Measurements from ENCODE around the gene EGFL7. TPM values are rescaled to one million over a fixed set of nuclear protein-coding genes. Genes with fewer than 3 reads are reported as not detected.

EGFL7 gene
- total and polyA plus RNA-seq, 4 donors = 128 to 379 (median 226) TPM

- H3K36me3 ChIP-seq (ENCODE audit: control insufficient read depth in 4 of 4, insufficient read depth in 4 of 4, low read length in 4 of 4) = no peaks in the 10 kb centered on the region
- peak; percentile 43 for ATAC-seq (ENCODE audit: insufficient read depth, low FRiP score)
- H3K27me3 ChIP-seq (ENCODE audit: control insufficient read depth in 3 of 3, insufficient read depth in 3 of 3, low read length in 2 of 3) = no peaks in the 10 kb centered on the region
- H3K9ac ChIP-seq (ENCODE audit: insufficient read depth in 1 of 2, low read length in 2 of 2) = no peak overlapping the region
- no peak overlapping the region for H3K4me3 ChIP-seq
- peak overlapping the region in 1 of 2 donors; percentile 79 for H3K27ac ChIP-seq (ENCODE audit: low read depth in 1 of 2, low read length in 1 of 2)
- no peaks in the 10 kb centered on the region for H3K9me3 ChIP-seq (ENCODE audit: control insufficient read depth in 4 of 4, insufficient read depth in 3 of 4, low read length in 3 of 4)
- peak in 1 of 3 donors; percentile 55 for DNase-seq
- peaks cover 0 to 53% (median 29%) of the 10 kb centered on the region in 5 donors for H3K4me1 ChIP-seq (ENCODE audit: control insufficient read depth in 5 of 5, insufficient read depth in 5 of 5, low read length in 5 of 5)
- TF ChIP-seq CTCF (IDR thresholded peaks at IDR 0.05; ENCODE audit: control extremely low read depth, extremely low read depth) = no peak
- WGBS, 2 donors = 29 to 56% methylated on average over 23 to 26 of the region's 26 CpGs
These were observed 42.8 kb upstream of the EGFL7 start for GRCh38 chr9:136619742-136620440.

GRCh38 chr9:136620441-136621018 is 42.2 kb upstream of the EGFL7 start:
- H3K9ac ChIP-seq (ENCODE audit: insufficient read depth in 1 of 2, low read length in 2 of 2) = no peak overlapping the region
- 84 to 90% methylated on average over 25 to 29 of the region's 29 CpGs for WGBS, 2 donors
- ATAC-seq (ENCODE audit: insufficient read depth, low FRiP score) (no peak), DNase-seq (no peak)
- peak overlapping the region in 1 of 2 donors; percentile 79 for H3K27ac ChIP-seq (ENCODE audit: low read depth in 1 of 2, low read length in 1 of 2)
- H3K4me1 ChIP-seq (ENCODE audit: control insufficient read depth in 5 of 5, insufficient read depth in 5 of 5, low read length in 5 of 5) = peaks cover 0 to 58% (median 29%) of the 10 kb centered on the region in 5 donors
- no peaks in the 10 kb centered on the region for H3K27me3 ChIP-seq (ENCODE audit: control insufficient read depth in 3 of 3, insufficient read depth in 3 of 3, low read length in 2 of 3)
- no peak overlapping the region for H3K4me3 ChIP-seq
- no peak for TF ChIP-seq CTCF (IDR thresholded peaks at IDR 0.05; ENCODE audit: control extremely low read depth, extremely low read depth)
- no peaks in the 10 kb centered on the region for H3K9me3 ChIP-seq (ENCODE audit: control insufficient read depth in 4 of 4, insufficient read depth in 3 of 4, low read length in 3 of 4)
- H3K36me3 ChIP-seq (ENCODE audit: control insufficient read depth in 4 of 4, insufficient read depth in 4 of 4, low read length in 4 of 4) = no peaks in the 10 kb centered on the region

DNA sequence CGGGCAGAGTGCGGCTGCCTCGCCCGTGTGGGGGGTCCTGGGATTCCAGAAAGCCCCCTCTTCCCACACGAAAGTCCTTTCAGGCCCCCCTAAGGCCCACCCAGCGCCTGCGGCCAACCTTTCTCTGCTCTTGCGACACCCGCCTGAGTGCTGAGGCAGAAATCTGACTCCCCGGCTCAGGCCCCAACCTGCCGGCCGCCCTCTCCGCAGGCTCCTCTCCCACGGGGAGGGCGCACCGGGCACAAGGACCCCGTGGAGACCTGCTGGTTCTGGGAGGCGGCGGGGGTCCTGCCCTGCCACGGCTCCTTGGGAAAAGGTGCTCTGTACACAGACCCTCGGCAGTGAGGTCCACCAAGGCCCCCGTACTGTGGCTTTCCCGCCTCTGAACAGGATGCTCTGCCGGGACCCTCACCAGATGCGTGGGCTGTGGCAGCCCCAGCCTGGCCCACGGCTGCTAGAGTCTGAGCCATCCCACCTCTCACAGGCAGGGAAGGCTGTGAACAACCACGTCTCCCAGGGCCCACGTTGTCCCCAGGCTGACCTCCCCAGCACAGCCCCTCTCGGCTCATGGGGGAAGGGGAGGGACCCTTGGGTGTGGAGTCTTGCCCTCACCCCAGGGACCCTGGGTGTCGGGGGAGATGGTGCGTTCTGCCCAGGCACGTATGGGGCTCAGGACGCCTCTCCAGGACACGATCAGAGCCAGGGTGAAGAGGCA is 41.5 kb upstream of the EGFL7 start:
- DNase-seq = peak; percentile 60 to 76 (median 61)
- Histone ChIP-seq H3K4me3 (no peak overlapping the region), H3K4me1 (ENCODE audit: control insufficient read depth in 5 of 5, insufficient read depth in 5 of 5, low read length in 5 of 5) (peaks cover 0 to 60% (median 35%) of the 10 kb centered on the region in 5 donors), H3K27ac (ENCODE audit: low read depth in 1 of 2, low read length in 1 of 2) (no peak overlapping the region), H3K9me3 (ENCODE audit: control insufficient read depth in 4 of 4, insufficient read depth in 3 of 4, low read length in 3 of 4) (no peaks in the 10 kb centered on the region), H3K9ac (ENCODE audit: insufficient read depth in 1 of 2, low read length in 2 of 2) (no peak overlapping the region), H3K27me3 (ENCODE audit: control insufficient read depth in 3 of 3, insufficient read depth in 3 of 3, low read length in 2 of 3) (no peaks in the 10 kb centered on the region), H3K36me3 (ENCODE audit: control insufficient read depth in 4 of 4, insufficient read depth in 4 of 4, low read length in 4 of 4) (no peaks in the 10 kb centered on the region)
- 46 to 71% methylated on average over 33 to 34 of the region's 34 CpGs for WGBS, 2 donors
- no peak for ATAC-seq (ENCODE audit: insufficient read depth, low FRiP score)
- TF ChIP-seq CTCF (IDR thresholded peaks at IDR 0.05; ENCODE audit: control extremely low read depth, extremely low read depth) = no peak
